ENCODE measurements around the gene PCBP3.

GRCh38 chr21:45869121-45870007 is 225.8 kb downstream of the PCBP3 start:
- TF ChIP-seq POLR2A (IDR thresholded peaks at IDR 0.05; ENCODE audit: low read depth, low read length) (no peak), POLR2AphosphoS5 (IDR thresholded peaks at IDR 0.05; ENCODE audit: low read depth, low read length) (no peak), TAF1 (IDR thresholded peaks at IDR 0.05; ENCODE audit: borderline replicate concordance, low read depth, low read length) (no peak)
